Left lung (tissue), 10 donors: ENCODE results near the gene KIAA1210. TPM values are rescaled to one million over a fixed set of nuclear protein-coding genes. Genes with fewer than 3 reads are reported as not detected.

Experiments used
- ATAC-seq: fragments of 200-7000 bp; cut with Tn5 transposase; one replicate; pipeline ENCODE4 v1.9.1; 2020; ENCODE audit warnings: moderate library complexity
- DNase-seq, 4 donors: peaks; one replicate each; pipeline ENCODE4 v3.0.0-alpha.2; 2013 to 2020
- H3K27ac ChIP-seq, 2 donors: fragments of 200-600 bp; sonication (generic) in 1 of 2; one replicate each; pipeline versions ENCODE4 v1.5.0 to v1.8.0; 2020 to 2021
- H3K27me3 ChIP-seq, 2 donors: fragments of 200-600 bp; sonication (generic) in 1 of 2; one replicate each; pipeline versions ENCODE4 v1.5.0 to v1.8.0; 2020 to 2021
- H3K36me3 ChIP-seq, 2 donors: fragments of 200-600 bp; sonication (generic) in 1 of 2; one replicate each; pipeline versions ENCODE4 v1.5.0 to v1.8.0; 2020 to 2021
- H3K4me1 ChIP-seq, 2 donors: fragments of 200-600 bp; one replicate each; pipeline ENCODE4 v1.8.0; 2021
- H3K4me3 ChIP-seq, 2 donors: fragments of 200-600 bp; sonication (generic) in 1 of 2; one replicate each; pipeline versions ENCODE4 v1.5.0 to v1.8.0; 2020 to 2021; ENCODE audit warnings: mild to moderate bottlenecking in 1 of 2
- H3K9me3 ChIP-seq, 2 donors: fragments of 200-600 bp; sonication (generic) in 1 of 2; one replicate each; pipeline versions ENCODE4 v1.5.0 to v1.8.0; 2020 to 2021
- intact Hi-C, 2 donors: fragments of 100-400 bp; cut with DNase I; formaldehyde crosslinking; loops; one replicate each; pipeline versions ENCODE4 v1.11.2 to v1.14.2; 2022
- polyA plus RNA-seq, 6 donors: library from polyadenylated mRNA; unstranded; fragments of 120-200 nt; gene quantifications; one replicate each; pipeline ENCODE4 v1.2.1, GENCODE V29; 2013; ENCODE audit not compliant: insufficient read length in 6 of 6
- total RNA-seq, 2 donors: library from RNA; stranded (reverse); fragmentation: NEBNext Ultra II Directional; extraction: Animal tissue kit (Norgen Biotek cat#: 25700); gene quantifications; one replicate each; pipeline ENCODE4 v1.2.1, GENCODE V29; 2021
- TF ChIP-seq, protein P1 (sequence below), 2 donors: fragments of 200-600 bp; sonication (generic) in 1 of 2; IDR thresholded peaks; one replicate each; pipeline versions ENCODE4 v1.5.0 to v1.8.0; 2021; ENCODE audit warnings: antibody characterized with exemption in 2 of 2
- donor health status: DM: no; HTN: yes; CAD: no.
- donor health status: DM: no; HTN: no; CAD: no.

The KIAA1210 gene
- total and polyA plus RNA-seq, 8 donors = 0.06 to 1.8 (median 0.92) TPM; not detected in 1

- H3K9me3 ChIP-seq = no peaks in the 10 kb centered on the region
- H3K36me3 ChIP-seq = no peaks in the 10 kb centered on the region
- no peaks in the 10 kb centered on the region for H3K4me1 ChIP-seq
- TF ChIP-seq, protein P1, sequence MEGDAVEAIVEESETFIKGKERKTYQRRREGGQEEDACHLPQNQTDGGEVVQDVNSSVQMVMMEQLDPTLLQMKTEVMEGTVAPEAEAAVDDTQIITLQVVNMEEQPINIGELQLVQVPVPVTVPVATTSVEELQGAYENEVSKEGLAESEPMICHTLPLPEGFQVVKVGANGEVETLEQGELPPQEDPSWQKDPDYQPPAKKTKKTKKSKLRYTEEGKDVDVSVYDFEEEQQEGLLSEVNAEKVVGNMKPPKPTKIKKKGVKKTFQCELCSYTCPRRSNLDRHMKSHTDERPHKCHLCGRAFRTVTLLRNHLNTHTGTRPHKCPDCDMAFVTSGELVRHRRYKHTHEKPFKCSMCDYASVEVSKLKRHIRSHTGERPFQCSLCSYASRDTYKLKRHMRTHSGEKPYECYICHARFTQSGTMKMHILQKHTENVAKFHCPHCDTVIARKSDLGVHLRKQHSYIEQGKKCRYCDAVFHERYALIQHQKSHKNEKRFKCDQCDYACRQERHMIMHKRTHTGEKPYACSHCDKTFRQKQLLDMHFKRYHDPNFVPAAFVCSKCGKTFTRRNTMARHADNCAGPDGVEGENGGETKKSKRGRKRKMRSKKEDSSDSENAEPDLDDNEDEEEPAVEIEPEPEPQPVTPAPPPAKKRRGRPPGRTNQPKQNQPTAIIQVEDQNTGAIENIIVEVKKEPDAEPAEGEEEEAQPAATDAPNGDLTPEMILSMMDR (IDR thresholded peaks at IDR 0.05) = peak; percentile 39 to 72
- peaks cover 0 to 2% of the 10 kb centered on the region in 2 donors for H3K27me3 ChIP-seq
- peak in 2 of 4 donors; percentile 19 to 55 for DNase-seq
- ATAC-seq = peak; percentile 93
- intact Hi-C loops = loop anchor here in 1 of 2 donors (5.0 kb wide), 1 partner anchor 220 kb away; no protein-coding TSS in a partner anchor
- no peak overlapping the region for H3K27ac ChIP-seq
- no peak overlapping the region for H3K4me3 ChIP-seq
Observed at GRCh38 chrX:119067023-119067739, 60.4 kb downstream of the KIAA1210 start.

DNA sequence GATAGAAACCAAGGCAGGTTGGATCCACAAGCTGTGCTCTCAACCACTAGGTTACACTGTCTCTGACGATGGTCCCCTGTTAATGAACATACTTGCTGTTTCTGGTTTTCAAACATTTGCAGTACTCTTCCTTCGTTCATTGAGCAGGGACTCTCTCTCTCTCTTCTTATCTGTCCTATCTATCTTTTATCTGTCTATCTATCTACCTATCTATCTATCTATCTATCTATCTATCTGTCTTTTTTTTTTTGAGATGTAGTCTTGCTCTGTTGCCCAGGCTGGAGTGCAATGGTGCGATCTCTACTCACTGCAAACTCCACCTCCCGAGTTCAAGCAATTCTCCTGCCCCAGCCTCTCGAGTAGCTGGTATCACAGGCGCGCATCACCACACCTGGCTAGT is 64.2 kb downstream of the KIAA1210 start:
- Histone ChIP-seq H3K9me3 (no peaks in the 10 kb centered on the region), H3K4me1 (no peaks in the 10 kb centered on the region), H3K27me3 (peaks cover 0 to 14% of the 10 kb centered on the region in 2 donors), H3K27ac (no peak overlapping the region), H3K4me3 (no peak overlapping the region), H3K36me3 (no peaks in the 10 kb centered on the region)
- intact Hi-C loops = no loop called here
- TF ChIP-seq, protein P1 (IDR thresholded peaks at IDR 0.05) = no peak
- DNase-seq (no peak), ATAC-seq (no peak)

- ATAC-seq = peak; percentile 69
- no peak overlapping the region for H3K27ac ChIP-seq
Observed at GRCh38 chrX:119062750-119063374, 64.8 kb downstream of the KIAA1210 start.

DNA sequence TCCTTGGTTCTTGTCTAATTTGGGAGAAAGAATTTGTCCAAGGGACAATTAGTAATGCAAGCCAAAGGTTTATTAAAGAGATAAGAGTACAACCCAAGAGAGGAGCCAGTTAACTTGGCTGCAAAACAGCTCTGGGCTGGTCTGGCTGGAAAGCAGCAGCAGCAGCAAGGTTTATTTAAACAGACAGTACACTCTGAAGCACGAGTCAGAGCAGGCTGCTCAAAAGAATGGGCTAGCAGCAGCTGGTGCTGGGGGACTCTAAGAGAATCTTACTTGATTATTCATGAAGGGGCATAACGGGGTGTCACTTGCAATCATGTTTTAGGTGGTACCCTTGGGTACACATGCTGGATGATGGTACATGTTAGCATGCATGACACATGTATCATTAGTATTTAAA is 71.9 kb downstream of the KIAA1210 start:
- H3K4me1 ChIP-seq = no peaks in the 10 kb centered on the region
- ATAC-seq (peak; percentile 26), DNase-seq (no peak)
- H3K27me3 ChIP-seq = peaks cover 0 to 12% of the 10 kb centered on the region in 2 donors
- no peaks in the 10 kb centered on the region for H3K9me3 ChIP-seq
- intact Hi-C loops = no loop called here
- no peak overlapping the region for H3K4me3 ChIP-seq
- no peaks in the 10 kb centered on the region for H3K36me3 ChIP-seq
- no peak overlapping the region for H3K27ac ChIP-seq
- TF ChIP-seq, protein P1 (IDR thresholded peaks at IDR 0.05) = no peak

More at GRCh38 chrX:119062750-119063374, 64.8 kb downstream of the KIAA1210 start:
- TF ChIP-seq, protein P1 (IDR thresholded peaks at IDR 0.05) = no peak
- no peaks in the 10 kb centered on the region for H3K36me3 ChIP-seq
- H3K9me3 ChIP-seq = no peaks in the 10 kb centered on the region
- DNase-seq = peak in 1 of 4 donors; percentile 12
- peaks cover 0 to 14% of the 10 kb centered on the region in 2 donors for H3K27me3 ChIP-seq
- H3K4me1 ChIP-seq = no peaks in the 10 kb centered on the region
- no peak overlapping the region for H3K4me3 ChIP-seq
- intact Hi-C loops = no loop called here

DNA sequence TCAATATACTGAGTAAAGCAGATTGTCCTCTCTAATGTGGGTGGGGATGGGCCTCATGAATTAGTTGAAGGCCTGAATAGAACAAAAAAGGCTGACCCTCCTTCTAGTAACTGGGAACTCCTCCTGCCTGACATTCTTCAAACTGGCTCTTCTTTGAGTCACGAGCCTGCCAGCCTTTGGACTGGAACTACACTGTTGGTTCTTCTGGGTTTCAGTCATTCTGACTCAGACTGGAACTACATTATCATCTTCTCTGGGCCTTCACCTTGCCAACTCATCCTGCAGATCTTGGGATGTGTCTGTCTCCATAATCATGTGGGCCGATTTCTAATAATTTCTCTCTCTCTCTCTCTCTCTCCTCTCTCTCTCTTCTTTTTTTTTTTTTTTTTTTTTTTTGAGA is 81.7 kb downstream of the KIAA1210 start:
- Histone ChIP-seq H3K27me3 (no peaks in the 10 kb centered on the region), H3K4me1 (peaks cover 0 to 2% of the 10 kb centered on the region in 2 donors), H3K27ac (no peak overlapping the region), H3K36me3 (no peaks in the 10 kb centered on the region), H3K4me3 (no peak overlapping the region), H3K9me3 (no peaks in the 10 kb centered on the region)
- ATAC-seq (no peak), DNase-seq (no peak)
- TF ChIP-seq, protein P1 (IDR thresholded peaks at IDR 0.05) = no peak
- intact Hi-C loops = no loop called here
